GM13977 (cell line): ENCODE measurements around the gene CCDC179.

Source experiments
- DNase-seq: peaks from one replicate; pipeline ENCODE4 v3.0.0; 2012; ENCODE audit warnings: low spot score
- in situ Hi-C: fragments of 300-500 bp; cut with MboI; formaldehyde crosslinking; loops from one replicate; pipeline ENCODE4 v1.12.0; 2022; ENCODE audit warnings: low sequenced_read_pairs, low pct_unique_long_range_greater_than_20kb, mixed read lengths, inconsistent platforms; ENCODE audit not compliant: unreplicated experiment
- TF ChIP-seq, protein P1 (sequence below): IDR thresholded peaks from 2 replicates; pipeline ENCODE4 v1.5.1; 2012; ENCODE audit warnings: mild to moderate bottlenecking, control low read depth; ENCODE audit not compliant: insufficient read depth; ENCODE audit errors: extremely low read depth, missing control alignments

Gene CCDC179

DNA sequence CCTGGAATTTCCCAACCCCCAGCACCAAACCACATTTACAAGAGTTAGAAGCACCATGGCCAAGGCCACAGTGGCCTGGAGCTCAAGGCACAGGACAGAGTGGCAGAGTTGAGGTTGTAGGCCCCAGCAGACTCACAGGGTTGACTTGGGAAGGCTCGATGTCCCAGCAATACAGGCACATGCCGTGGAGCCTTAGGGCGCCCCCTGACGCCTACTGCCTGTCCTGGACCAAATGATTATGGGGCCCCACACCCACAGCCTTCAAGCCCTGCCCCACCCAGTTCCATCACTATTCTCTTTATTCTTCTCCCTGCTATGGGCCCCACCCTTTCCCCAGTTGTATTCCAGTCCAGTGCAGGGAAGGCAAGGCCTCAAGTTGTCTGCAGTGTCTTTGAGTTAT is at the start of gene CCDC179:
Gene CCDC179 (minus strand): TSS at position 234 of the 400 bp plus-strand sequence. CDS start 53 bp downstream, at position 181.
- in situ Hi-C loops = no loop called here
- TF ChIP-seq, protein P1, sequence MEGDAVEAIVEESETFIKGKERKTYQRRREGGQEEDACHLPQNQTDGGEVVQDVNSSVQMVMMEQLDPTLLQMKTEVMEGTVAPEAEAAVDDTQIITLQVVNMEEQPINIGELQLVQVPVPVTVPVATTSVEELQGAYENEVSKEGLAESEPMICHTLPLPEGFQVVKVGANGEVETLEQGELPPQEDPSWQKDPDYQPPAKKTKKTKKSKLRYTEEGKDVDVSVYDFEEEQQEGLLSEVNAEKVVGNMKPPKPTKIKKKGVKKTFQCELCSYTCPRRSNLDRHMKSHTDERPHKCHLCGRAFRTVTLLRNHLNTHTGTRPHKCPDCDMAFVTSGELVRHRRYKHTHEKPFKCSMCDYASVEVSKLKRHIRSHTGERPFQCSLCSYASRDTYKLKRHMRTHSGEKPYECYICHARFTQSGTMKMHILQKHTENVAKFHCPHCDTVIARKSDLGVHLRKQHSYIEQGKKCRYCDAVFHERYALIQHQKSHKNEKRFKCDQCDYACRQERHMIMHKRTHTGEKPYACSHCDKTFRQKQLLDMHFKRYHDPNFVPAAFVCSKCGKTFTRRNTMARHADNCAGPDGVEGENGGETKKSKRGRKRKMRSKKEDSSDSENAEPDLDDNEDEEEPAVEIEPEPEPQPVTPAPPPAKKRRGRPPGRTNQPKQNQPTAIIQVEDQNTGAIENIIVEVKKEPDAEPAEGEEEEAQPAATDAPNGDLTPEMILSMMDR = no peak
- DNase-seq = no peak

DNA sequence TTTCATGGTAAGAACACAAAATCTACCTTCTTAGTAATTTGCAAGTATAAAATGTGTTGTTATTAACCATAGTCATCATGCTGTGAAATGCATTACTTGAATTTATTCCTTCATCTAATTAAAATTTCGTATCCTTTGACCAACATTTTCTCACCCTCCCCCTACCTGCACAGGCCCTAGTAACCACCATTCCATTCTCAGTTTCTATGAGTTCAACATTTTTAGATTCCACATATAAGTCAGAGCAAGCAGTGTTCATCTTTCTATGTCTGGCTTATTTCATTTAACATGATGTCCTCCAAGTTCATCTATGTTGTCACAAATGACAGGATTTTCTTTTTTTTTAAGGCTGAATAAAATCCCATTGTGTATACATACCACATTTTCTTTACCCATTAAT is 43.5 kb upstream of the CCDC179 start:
- TF ChIP-seq, protein P1 = no peak
- in situ Hi-C loops = no loop called here
- DNase-seq = no peak

DNA sequence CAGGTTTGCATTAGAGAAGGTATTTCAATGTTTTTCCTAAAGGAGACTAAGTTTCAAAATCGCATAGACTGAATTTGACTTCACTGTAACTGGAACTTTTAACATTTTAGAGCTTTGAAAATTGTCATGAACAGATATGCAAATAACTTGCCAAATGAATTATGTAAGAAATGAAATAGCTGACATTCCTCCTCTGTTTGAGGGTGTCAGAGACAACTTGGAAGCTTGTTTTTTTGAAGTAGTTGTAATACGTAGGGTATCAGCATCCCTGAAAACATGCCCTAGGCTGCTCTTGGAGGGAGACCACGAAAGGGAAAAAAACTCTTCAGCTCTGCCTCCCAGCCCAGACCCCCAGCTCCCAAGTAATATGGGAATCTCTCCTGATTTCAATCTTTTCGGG is 41.3 kb upstream of the CCDC179 start:
- in situ Hi-C loops = no loop called here
- TF ChIP-seq, protein P1 = no peak
- no peak for DNase-seq

DNA sequence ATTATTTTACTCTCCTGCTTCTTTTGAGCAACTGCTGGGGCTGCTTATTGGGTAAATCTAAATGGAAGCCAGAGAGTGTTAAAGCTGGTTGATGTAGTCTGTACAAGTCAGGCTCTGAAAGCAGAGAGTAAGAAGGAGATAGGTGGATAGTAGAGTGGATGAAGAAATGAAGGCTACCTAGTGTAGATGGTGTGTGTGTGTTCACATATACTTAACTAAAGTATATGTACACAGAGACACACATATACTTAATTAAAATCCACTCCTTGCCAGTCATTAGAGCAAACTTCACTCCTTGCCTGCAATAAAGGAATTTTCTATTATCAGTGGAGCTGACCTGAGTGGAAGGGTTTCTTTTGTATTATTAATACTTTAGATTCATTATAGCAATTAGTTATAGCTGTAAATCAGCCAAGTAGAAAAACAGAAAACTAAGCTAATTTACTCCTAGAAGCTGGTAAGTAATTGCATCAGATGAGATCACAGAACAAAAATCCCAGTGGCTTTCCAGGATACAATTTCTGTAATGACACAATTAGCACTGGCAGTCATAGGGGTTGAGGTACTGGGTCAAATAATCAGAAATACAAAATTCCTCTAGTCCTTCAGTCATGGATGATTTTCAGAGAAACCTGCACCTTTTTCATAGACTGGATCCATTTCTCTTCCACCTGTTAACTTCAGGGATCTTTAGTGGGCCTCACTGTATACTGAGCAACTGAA is 40.7 kb upstream of the CCDC179 start:
- in situ Hi-C loops = no loop called here
- no peak for DNase-seq
- TF ChIP-seq, protein P1 = no peak

DNA sequence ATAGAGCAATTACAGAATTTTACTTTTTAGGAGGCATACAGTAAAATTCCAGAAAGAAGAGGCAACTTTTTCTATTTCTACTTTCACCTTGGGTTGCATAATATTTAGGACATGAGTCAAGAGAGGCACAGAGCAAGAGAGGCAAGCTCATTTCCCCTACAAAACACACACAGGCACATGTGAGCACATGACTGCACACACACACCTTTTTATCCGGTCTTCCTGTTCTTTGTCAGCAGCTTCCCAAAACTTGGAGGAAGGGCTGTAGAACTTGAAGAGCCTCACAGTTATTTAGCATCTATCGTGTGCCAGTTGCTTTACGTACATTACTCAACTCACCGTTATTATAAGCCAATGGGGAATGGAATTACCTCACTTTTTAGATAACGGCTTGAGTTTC is 37.8 kb upstream of the CCDC179 start:
- DNase-seq = no peak
- TF ChIP-seq, protein P1 = no peak
- in situ Hi-C loops = no loop called here

DNA sequence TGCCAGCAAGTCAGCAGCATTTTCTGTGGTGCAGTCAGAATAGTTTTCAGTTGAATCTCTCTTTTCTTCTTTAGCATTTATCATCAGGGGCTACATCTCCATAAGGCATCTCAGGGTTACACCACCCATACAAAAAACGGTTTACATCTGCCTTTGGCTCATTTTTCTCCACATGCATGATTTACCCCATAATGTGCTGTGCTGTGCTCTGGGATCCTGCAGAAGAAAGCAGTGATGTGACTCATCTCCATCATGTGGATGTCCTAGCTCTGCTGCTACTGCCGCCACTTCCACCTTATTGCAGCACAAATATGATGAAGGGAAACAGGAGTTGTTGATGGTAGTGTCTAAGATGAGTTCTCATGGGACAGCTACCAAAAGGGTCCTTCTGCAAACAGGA is 30.0 kb upstream of the CCDC179 start:
- in situ Hi-C loops = no loop called here
- no peak for DNase-seq
- TF ChIP-seq, protein P1 = no peak
